NT2/D1 (cell line): ENCODE measurements around the gene PCSK2.

Experiments used
- SUZ12 ChIP-seq: IDR thresholded peaks from 2 replicates; pipeline ENCODE4 v1.6.1; 2011; ENCODE audit not compliant: insufficient read length, insufficient read depth; ENCODE audit errors: extremely low read depth
- YY1 ChIP-seq: IDR thresholded peaks from 2 replicates; pipeline ENCODE4 v1.6.1; 2011; ENCODE audit not compliant: insufficient read length, insufficient read depth
- ZNF274 ChIP-seq: IDR thresholded peaks from 2 replicates; pipeline ENCODE4 v1.6.1; 2011; ENCODE audit warnings: mild to moderate bottlenecking, low read depth, low read length

DNA sequence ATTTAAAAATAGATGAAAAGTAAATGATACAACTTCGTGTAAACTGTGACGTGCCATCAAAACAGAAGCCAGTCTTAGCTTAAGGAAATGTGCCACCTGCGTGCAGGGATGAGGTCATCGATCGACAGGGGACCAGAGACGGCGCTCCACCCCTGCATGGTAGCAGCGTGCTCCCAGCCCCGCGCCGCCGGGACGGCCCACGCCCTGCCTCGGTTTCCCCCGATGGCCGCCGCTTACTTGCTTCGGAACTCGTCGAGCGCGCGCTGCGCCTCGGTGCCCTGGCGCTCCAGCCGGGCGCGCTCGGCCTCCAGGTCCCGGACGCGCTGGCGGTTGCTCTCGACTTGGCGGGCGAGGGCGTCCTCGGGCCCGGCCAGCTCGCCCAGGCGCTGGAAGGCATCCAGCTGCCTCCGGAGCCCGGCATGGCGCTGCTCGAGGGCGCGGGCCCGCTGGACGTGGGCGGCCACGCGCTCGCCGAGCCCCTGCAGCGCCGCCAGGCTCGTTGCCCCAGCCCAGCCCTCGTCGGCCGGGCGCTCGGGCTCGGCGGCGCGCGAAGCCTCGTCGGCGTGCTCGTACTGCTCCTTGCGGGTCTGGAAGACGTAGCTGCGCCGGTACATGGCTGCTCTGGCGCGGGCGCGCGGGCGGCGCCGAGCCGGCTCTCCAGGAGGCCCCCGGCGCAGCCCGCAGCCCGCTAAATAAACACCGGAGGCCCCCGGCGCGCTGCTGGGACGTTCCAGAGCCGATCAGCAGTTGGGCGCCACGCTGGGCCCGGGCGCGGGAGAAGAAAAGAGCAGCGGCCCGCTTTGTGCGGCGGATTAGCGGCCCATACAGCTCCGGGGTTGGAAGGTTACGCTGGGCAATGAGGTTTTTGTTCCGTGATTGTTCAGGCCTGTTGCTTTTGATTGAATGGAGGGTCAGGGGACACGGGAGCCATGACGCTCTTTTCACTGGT is 304.1 kb downstream of the PCSK2 start, which contains the start of gene BFSP1:
- TF ChIP-seq SUZ12 = no peak
- TF ChIP-seq ZNF274 = no peak
- TF ChIP-seq YY1 = no peak
